Esophagus muscularis mucosa (tissue), 4 donors: Measurements from ENCODE around the gene CFAP90. TPM values are rescaled to one million over a fixed set of nuclear protein-coding genes. Genes with fewer than 3 reads are reported as not detected.

Experiments used
- DNase-seq: peaks from one replicate; pipeline ENCODE4 v3.0.0-alpha.2; 2017; ENCODE audit errors: extremely low spot score
- H3K27ac ChIP-seq, 4 donors: fragments of 200-600 bp; sonication (generic); replicated peaks in 1 of 4; 1 replicate in 3 of 4; 2 replicates in 1 of 4; pipeline ENCODE4 v1.5.1; 2016 to 2019; ENCODE audit warnings: mild to moderate bottlenecking in 1 of 4
- H3K27me3 ChIP-seq, 4 donors: fragments of 200-600 bp; sonication (generic); one replicate each; pipeline versions ENCODE4 v1.5.1 to v1.6.0; 2016 to 2019
- H3K36me3 ChIP-seq, 4 donors: fragments of 200-600 bp; sonication (generic); one replicate each; pipeline ENCODE4 v1.5.1; 2016 to 2019
- H3K4me1 ChIP-seq, 4 donors: fragments of 200-600 bp; sonication (generic); one replicate each; pipeline ENCODE4 v1.5.1; 2016 to 2019
- H3K4me3 ChIP-seq, 4 donors: fragments of 200-600 bp; sonication (generic); 1 replicate in 2 of 4; 2 replicates in 2 of 4; pipeline ENCODE4 v1.5.1; 2016 to 2019; ENCODE audit warnings: mild to moderate bottlenecking in 4 of 4, moderate library complexity in 1 of 4
- H3K9me3 ChIP-seq, 4 donors: fragments of 200-600 bp; sonication (generic); 1 replicate in 3 of 4; 2 replicates in 1 of 4; pipeline ENCODE4 v1.5.1; 2016 to 2019
- CTCF ChIP-seq, 3 experiments: fragments of 200-600 bp in 2 of 3; fragments of 450-650 bp in 1 of 3; sonication (generic) in 2 of 3; IDR thresholded peaks; one replicate each; pipeline ENCODE4 v1.5.1; 2017 to 2019; ENCODE audit warnings: antibody characterized with exemption in 3 of 3, mild to moderate bottlenecking in 2 of 3, moderate library complexity in 1 of 3
- EP300 ChIP-seq: sonication (generic); formaldehyde crosslinking; IDR thresholded peaks from one replicate; pipeline ENCODE4 v1.6.1; 2017; ENCODE audit warnings: antibody characterized with exemption
- POLR2A ChIP-seq: fragments of 450-650 bp; IDR thresholded peaks from one replicate; pipeline ENCODE4 v1.6.1; 2017; ENCODE audit warnings: antibody characterized with exemption, moderate library complexity, mild to moderate bottlenecking, low read depth
- POLR2AphosphoS5 ChIP-seq, 2 donors: sonication (generic); formaldehyde crosslinking; IDR thresholded peaks; one replicate each; pipeline ENCODE4 v1.6.1; 2017; ENCODE audit warnings: antibody characterized with exemption in 2 of 2
- WGBS: methylation state at CpG from one replicate; pipeline ENCODE4 v1.1.5; 2018; 5-methylcytosine and 5-hydroxymethylcytosine counted together
- intact Hi-C: fragments of 100-400 bp; cut with DNase I; formaldehyde crosslinking; loops from one replicate; pipeline ENCODE4 v1.15.1; 2023
- total RNA-seq, 4 donors: library from RNA; depleted of rRNA; stranded (reverse); fragments of >200 nt; gene quantifications; one replicate each; pipeline versions ENCODE4 v1.1.0 to v1.2.1, GENCODE V29; 2016

The CFAP90 gene
- total RNA-seq, 4 donors from 2014 or later, result 0.17 TPM; not detected in 3

GRCh38 chr5:7855611-7856010 lies 4.7 kb upstream of the CFAP90 start:
- Histone ChIP-seq H3K27ac (no peak overlapping the region), H3K27me3 (peaks cover 0 to 9% (median 1%) of the 10 kb centered on the region in 4 donors), H3K4me3 (no peak overlapping the region), H3K4me1 (peaks cover 0 to 13% (median 8%) of the 10 kb centered on the region in 4 donors), H3K36me3 (peaks cover 14 to 28% (median 19%) of the 10 kb centered on the region in 4 donors), H3K9me3 (no peaks in the 10 kb centered on the region)
- intact Hi-C loops, result no loop called here
- DNase-seq, result no peak
- TF ChIP-seq POLR2A, result no peak
- TF ChIP-seq EP300, result no peak
- TF ChIP-seq CTCF (IDR thresholded peaks at IDR 0.05), result no peak
- TF ChIP-seq POLR2AphosphoS5 (IDR thresholded peaks at IDR 0.05), result no peak
- 67% methylated on average over 3 of the region's 3 CpGs for WGBS

GRCh38 chr5:7852988-7853387 lies 2.1 kb upstream of the CFAP90 start:
- no peak overlapping the region for H3K4me3 ChIP-seq
- DNase-seq, result peak; percentile 60
- no peak overlapping the region for H3K27ac ChIP-seq
- no peaks in the 10 kb centered on the region for H3K9me3 ChIP-seq
- intact Hi-C loops, result no loop called here
- H3K27me3 ChIP-seq, result peaks cover 0 to 33% (median 10%) of the 10 kb centered on the region in 4 donors
- peaks cover 11 to 29% (median 21%) of the 10 kb centered on the region in 4 donors for H3K4me1 ChIP-seq
- H3K36me3 ChIP-seq, result peaks cover 0 to 1% (median under 1%) of the 10 kb centered on the region in 4 donors
- TF ChIP-seq CTCF (IDR thresholded peaks at IDR 0.05) (no peak), POLR2A (no peak), POLR2AphosphoS5 (IDR thresholded peaks at IDR 0.05) (no peak), EP300 (no peak)
- 86% methylated on average over 2 of the region's 2 CpGs for WGBS

GRCh38 chr5:7852542-7852941 lies 1.6 kb upstream of the CFAP90 start:
- Histone ChIP-seq H3K36me3 (no peaks in the 10 kb centered on the region), H3K27ac (no peak overlapping the region), H3K27me3 (peaks cover 0 to 38% (median 12%) of the 10 kb centered on the region in 4 donors), H3K4me3 (no peak overlapping the region), H3K9me3 (no peaks in the 10 kb centered on the region), H3K4me1 (peaks cover 11 to 29% (median 21%) of the 10 kb centered on the region in 4 donors)
- intact Hi-C loops, result no loop called here
- DNase-seq, result no peak
- no peak for TF ChIP-seq POLR2AphosphoS5 (IDR thresholded peaks at IDR 0.05)
- no peak for TF ChIP-seq CTCF (IDR thresholded peaks at IDR 0.05)
- 92% methylated on average over 1 of the region's 1 CpG for WGBS

- Histone ChIP-seq H3K27ac (no peak overlapping the region), H3K4me1 (peaks cover 11 to 29% (median 21%) of the 10 kb centered on the region in 4 donors), H3K27me3 (peaks cover 0 to 45% (median 15%) of the 10 kb centered on the region in 4 donors), H3K4me3 (no peak overlapping the region), H3K9me3 (no peaks in the 10 kb centered on the region), H3K36me3 (no peaks in the 10 kb centered on the region)
- peak; percentile 50 for DNase-seq
- TF ChIP-seq EP300 (no peak), POLR2AphosphoS5 (IDR thresholded peaks at IDR 0.05) (no peak), POLR2A (no peak), CTCF (IDR thresholded peaks at IDR 0.05) (no peak)
- intact Hi-C loops, result no loop called here
- 91% methylated on average over 8 of the region's 8 CpGs for WGBS
Measured at GRCh38 chr5:7851617-7852289, 820 bp upstream of the CFAP90 start.

GRCh38 chr5:7851240-7851592 lies 283 bp upstream of the CFAP90 start:
- intact Hi-C loops, result no loop called here

More at GRCh38 chr5:7851240-7851592, 283 bp upstream of the CFAP90 start:
- WGBS, result 66% methylated on average over 16 of the region's 16 CpGs
- peak; percentile 75 for DNase-seq
- Histone ChIP-seq H3K9me3 (no peaks in the 10 kb centered on the region), H3K27ac (no peak overlapping the region), H3K4me3 (peak overlapping the region; percentile 59 to 62 (median 60)), H3K4me1 (peaks cover 11 to 29% (median 21%) of the 10 kb centered on the region in 4 donors), H3K36me3 (no peaks in the 10 kb centered on the region), H3K27me3 (peaks cover 0 to 50% (median 16%) of the 10 kb centered on the region in 4 donors)
- TF ChIP-seq POLR2AphosphoS5 (IDR thresholded peaks at IDR 0.05) (no peak), EP300 (no peak), CTCF (IDR thresholded peaks at IDR 0.05) (no peak), POLR2A (no peak)
